D721Med (cell line): ENCODE data around the gene TOLLIP.
"Not testable (repeated sequence)": the region's sequence is repeated elsewhere in the genome, so short reads cannot be mapped to it uniquely, and the experiment has no call there.

Experiments used
- DNase-seq: peaks from one replicate; pipeline ENCODE4 v3.0.0; 2011; ENCODE audit warnings: low spot score; ENCODE audit not compliant: insufficient read length
- FAIRE-seq: peaks from 2 replicates; lab custom pipeline; 2011; peaks lifted over from hg19 to GRCh38; lab: Jason Lieb, UNC
- TF ChIP-seq, protein P1 (sequence below): IDR thresholded peaks from 2 replicates; pipeline ENCODE4 v1.5.1; 2012; ENCODE audit warnings: mild to moderate bottlenecking, control low read depth; ENCODE audit not compliant: insufficient read depth; ENCODE audit errors: missing control alignments

Gene TOLLIP

DNA sequence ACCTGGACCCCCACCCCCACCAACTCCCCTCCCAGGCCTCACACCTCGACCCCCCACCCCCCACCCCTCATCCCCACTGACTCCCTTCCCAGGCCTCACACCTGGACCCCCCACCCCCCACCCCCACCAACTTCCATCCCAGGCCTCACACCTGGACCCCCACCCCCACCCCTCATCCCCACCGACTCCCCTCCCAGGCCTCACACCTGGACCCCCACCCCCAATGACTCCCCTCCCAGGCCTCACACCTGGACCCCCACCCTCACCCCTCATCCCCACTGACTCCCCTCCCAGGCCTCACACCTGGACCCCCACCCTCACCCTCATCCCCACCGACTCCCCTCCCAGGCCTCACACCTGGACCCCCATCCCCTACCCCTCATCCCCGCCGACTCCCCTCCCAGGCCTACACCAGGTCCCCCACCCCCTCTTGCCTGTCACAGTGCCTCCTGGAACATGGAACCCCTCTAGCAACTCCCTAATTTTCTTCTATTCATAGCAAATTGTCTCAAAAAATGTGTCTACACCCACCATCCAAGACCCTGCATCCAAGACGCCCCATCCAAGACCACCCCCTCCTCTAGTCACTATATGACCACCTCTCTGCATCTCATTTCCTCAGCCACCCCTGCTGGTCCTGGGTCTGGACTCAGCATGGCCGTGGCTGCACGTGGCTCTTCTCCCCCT lies 43.4 kb upstream of the TOLLIP start:
- DNase-seq: no peak
- TF ChIP-seq, protein P1, sequence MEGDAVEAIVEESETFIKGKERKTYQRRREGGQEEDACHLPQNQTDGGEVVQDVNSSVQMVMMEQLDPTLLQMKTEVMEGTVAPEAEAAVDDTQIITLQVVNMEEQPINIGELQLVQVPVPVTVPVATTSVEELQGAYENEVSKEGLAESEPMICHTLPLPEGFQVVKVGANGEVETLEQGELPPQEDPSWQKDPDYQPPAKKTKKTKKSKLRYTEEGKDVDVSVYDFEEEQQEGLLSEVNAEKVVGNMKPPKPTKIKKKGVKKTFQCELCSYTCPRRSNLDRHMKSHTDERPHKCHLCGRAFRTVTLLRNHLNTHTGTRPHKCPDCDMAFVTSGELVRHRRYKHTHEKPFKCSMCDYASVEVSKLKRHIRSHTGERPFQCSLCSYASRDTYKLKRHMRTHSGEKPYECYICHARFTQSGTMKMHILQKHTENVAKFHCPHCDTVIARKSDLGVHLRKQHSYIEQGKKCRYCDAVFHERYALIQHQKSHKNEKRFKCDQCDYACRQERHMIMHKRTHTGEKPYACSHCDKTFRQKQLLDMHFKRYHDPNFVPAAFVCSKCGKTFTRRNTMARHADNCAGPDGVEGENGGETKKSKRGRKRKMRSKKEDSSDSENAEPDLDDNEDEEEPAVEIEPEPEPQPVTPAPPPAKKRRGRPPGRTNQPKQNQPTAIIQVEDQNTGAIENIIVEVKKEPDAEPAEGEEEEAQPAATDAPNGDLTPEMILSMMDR: no peak
- no peak for FAIRE-seq

DNA sequence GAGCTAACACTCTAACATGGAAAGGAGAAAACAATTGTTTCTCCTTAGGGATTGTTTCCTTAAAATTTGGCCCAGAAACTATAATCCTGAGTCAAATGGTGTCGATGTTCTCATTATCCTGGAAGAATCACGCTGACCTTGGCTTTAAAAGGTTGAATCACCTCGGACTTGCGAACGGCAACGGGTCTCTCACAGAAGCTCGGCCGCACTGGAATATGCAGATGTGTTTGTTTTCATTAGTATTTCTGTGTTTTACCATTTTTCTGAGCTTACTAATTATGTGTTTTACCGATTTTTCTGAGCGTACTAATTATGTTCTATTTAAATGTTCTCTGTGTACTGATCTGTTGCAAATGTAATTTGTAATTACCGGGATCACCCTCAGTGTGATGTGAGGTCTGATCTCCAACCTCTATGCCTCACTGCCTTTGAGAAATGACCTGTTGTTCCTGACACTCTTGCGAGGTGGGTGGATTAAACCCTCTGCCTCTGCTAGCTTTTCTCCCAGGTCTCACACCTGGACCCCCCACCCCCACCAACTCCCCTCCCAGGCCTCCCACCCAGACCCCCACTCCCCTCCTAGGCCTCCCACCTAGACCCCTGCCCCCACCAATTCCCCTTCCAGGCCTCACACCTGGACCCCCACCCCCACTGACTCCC lies 42.0 kb upstream of the TOLLIP start:
- FAIRE-seq (no peak), DNase-seq (no peak)
- TF ChIP-seq, protein P1: no peak

DNA sequence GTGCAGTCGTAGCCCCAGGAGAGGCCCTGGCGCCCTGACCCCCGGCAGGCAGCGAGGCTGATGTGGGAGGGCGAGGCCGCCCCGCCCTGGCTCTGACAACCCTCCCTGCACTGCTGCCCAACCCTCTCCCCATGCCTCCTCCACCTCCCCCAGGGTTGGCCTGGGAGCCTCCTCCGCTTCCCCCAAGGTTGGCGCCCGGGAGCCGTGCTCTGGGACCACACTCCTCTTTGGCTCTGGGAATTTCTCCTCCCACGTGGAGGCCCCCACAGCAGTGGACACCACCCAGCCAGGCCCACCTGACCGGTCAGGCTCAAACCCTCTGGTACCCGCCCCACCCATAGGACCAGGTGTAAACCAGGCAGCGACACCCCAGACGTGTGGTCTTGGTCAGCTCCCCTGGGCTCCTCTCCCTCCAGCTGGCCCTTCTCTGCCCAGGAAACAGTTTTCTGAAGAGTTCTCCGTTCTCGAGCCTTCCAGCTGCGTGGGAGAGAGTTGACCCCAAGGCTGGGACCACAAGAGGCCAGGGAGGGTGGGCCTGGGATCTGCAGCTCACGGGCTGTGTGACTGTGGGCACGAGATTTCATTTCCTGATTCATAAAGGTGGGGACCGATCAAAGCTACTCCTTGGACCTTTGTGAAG lies 40.8 kb upstream of the TOLLIP start:
- DNase-seq (no peak), FAIRE-seq (no peak)
- TF ChIP-seq, protein P1: no peak

DNA sequence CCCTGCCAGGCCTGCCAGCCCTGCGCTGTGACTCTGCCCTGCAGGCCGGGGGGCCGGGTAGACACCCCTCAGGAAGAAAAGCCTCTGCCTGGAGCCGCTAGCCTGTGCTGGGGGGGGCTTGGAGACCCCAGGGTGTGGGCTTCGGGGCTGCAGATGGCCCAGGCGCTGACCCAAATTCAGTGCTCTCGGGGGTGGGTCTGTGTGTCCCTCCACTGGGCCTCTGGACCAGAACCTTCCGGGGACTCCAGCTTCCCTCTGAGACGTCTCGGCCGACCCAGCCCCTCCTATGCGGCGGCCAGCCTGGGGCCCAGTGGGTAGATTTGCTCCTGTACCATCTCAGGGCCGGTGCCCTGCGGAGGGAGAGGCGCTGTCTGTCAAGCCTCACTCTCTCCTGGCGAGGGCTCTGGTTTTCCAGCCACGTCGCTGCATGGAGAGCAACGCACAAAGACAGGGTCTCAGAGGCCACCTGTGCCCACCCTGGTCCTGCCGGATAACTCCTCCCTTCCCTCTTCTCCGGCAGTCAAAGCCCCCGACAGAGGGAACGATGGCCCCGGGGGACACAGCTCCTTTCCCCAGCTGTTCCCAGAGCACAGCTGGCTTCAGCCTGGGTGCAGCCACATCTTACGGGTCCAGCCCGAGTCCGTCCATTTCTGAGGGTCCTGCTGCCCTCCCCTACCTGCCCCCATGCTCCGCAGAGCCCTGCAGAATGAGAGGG lies 40.1 kb upstream of the TOLLIP start:
- FAIRE-seq: no peak
- no peak for DNase-seq
- TF ChIP-seq, protein P1: no peak

DNA sequence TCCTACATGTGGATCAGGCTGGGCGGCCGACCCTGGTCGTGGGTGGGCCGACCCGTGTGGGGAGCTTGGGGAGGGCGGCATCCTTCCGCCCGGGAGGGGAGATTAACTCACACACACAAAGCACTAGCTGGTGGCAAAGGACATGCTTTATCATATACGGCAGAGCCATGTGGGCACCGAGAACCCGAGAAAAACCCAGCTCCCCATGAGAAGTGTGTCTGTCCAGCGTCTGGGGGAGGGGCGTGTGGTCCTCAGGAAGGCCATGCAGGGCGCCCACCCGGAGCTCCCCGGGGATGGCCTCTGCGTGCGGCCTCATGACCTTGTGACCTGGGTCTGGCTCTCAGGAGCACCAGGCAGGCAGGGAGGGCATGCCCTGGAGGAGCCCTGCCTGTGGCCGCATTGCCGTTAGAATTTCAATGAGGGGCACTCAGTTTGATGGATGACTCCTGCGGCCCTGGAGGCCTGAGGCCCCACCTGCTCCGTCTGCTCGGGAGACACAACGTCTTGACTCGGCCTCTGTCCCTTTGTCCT lies 39.4 kb upstream of the TOLLIP start:
- TF ChIP-seq, protein P1: no peak
- no peak for FAIRE-seq
- DNase-seq: no peak

DNA sequence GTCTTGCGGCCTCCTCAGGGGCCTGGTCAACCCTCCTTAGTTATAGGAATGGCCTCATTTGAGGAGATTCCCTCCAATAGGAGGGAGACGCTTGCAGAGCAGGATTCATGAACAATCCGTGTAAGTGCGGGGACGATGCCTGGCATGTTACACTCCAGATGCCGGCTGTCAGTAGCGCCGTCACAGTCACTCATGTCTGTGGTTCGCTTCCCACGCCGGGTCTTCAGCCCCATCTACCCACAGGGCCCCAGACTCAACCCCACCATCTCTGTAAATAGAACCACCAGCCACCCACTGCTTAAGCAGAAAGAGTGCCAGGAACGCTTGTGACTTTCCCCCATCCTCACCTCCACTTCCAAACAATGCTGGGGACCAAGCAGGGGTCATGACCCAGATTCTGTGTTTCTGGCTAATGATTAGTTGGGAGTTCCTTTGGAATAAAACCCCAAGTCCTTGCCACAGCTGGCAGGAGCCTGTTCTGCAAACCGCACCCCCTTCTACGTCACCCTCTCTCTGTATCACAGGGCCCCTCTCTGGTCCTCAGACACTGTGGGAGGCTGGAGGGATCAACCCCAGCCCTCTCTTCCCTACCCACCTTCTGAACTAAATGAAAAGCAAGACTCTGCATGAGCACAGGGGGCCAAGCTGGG lies 38.8 kb upstream of the TOLLIP start:
- FAIRE-seq (no peak), DNase-seq (no peak)
- TF ChIP-seq, protein P1: no peak

DNA sequence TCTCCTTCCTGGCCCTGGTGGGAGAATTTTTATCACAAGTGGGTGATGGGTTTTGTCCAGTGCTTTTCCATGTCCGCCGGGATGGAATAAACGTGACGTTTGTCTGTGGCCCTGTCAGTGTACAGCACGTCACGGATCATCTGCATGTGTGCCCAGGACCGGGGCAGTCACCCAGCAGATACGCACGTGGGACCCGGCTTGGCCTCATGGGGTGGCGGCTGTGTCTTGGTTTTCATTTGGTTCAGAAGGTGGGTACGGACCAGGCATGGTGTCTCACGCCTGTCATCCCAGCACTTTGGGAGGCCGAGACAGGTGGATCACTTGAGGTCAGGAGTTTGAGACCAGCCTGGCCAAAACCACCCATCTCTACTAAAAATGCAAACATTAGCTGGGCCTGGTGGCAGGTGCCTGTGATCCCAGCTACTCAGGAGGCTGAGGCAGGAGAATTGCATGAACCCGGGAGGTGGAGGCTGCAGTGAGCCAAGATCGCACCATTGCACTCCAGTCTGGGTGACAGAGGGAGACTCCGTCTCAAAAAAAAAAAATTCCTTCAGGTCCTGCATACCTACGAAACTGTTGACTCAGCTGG lies 38.1 kb upstream of the TOLLIP start:
- DNase-seq, FAIRE-seq: not testable (repeated sequence)
